HEK293T (cell line): ENCODE results near the gene GGA1.

Experiments used
- ARNT ChIP-seq: fragments of 450-650 bp; IDR thresholded peaks from 2 replicates; pipeline ENCODE4 v1.6.1; 2017; ENCODE audit warnings: mild to moderate bottlenecking
- BHLHE40 ChIP-seq: fragments of 450-650 bp; IDR thresholded peaks from 2 replicates; pipeline ENCODE4 v1.6.1; 2016; ENCODE audit warnings: mild to moderate bottlenecking, moderate library complexity, borderline replicate concordance
- CTBP1 ChIP-seq: fragments of 450-650 bp; IDR thresholded peaks from 2 replicates; pipeline ENCODE4 v1.6.1; 2016; ENCODE audit warnings: borderline replicate concordance
- ELF4 ChIP-seq: fragments of 450-650 bp; IDR thresholded peaks from 2 replicates; pipeline ENCODE4 v1.6.1; 2017; ENCODE audit warnings: antibody characterized with exemption
- FOXA1 ChIP-seq: fragments of 450-650 bp; IDR thresholded peaks from 2 replicates; pipeline ENCODE4 v1.6.1; 2016; ENCODE audit warnings: mild to moderate bottlenecking
- FOXK2 ChIP-seq: fragments of 450-650 bp; IDR thresholded peaks from 2 replicates; pipeline ENCODE4 v1.6.1; 2016; ENCODE audit warnings: mild to moderate bottlenecking
- FOXM1 ChIP-seq: fragments of 450-650 bp; IDR thresholded peaks from 2 replicates; pipeline ENCODE4 v1.6.1; 2017; ENCODE audit warnings: mild to moderate bottlenecking, borderline replicate concordance
- LEF1 ChIP-seq: fragments of 450-650 bp; IDR thresholded peaks from 2 replicates; pipeline ENCODE4 v1.6.1; 2017; ENCODE audit warnings: mild to moderate bottlenecking, borderline replicate concordance
- NFRKB ChIP-seq: fragments of 450-650 bp; IDR thresholded peaks from 2 replicates; pipeline ENCODE4 v1.6.1; 2016; ENCODE audit warnings: mild to moderate bottlenecking, moderate library complexity
- SP1 ChIP-seq: fragments of 450-650 bp; IDR thresholded peaks from 2 replicates; pipeline ENCODE4 v1.6.1; 2017
- TARDBP ChIP-seq: fragments of 450-650 bp; IDR thresholded peaks from 2 replicates; pipeline ENCODE4 v1.6.1; 2016

- TF ChIP-seq SP1 (no peak), ELF4 (no peak), FOXA1 (no peak), TARDBP (no peak), FOXK2 (no peak), LEF1 (no peak), FOXM1 (no peak), ARNT (no peak), BHLHE40 (no peak), NFRKB (no peak), CTBP1 (no peak)
Measured at GRCh38 chr22:37676736-37677492, 68.3 kb downstream of the GGA1 start.
